HG03139 (cell line): Measurements from ENCODE around the gene BRD3OS.
"Not testable (repeated sequence)": the region's sequence is repeated elsewhere in the genome, so short reads cannot be mapped to it uniquely, and the experiment has no call there.

ENCODE experiments used
- ATAC-seq: cut with Tn5 transposase; IDR thresholded peaks from one replicate; pipeline ENCODE4 v1.9.1; 2021; ENCODE audit not compliant: unreplicated experiment

BRD3OS gene

GRCh38 chr9:133988771-133989170 is 36.5 kb upstream of the BRD3OS start:
- ATAC-seq, result not testable (repeated sequence)

- no peak for ATAC-seq
Measured at GRCh38 chr9:133989625-133990365, 35.5 kb upstream of the BRD3OS start.

DNA sequence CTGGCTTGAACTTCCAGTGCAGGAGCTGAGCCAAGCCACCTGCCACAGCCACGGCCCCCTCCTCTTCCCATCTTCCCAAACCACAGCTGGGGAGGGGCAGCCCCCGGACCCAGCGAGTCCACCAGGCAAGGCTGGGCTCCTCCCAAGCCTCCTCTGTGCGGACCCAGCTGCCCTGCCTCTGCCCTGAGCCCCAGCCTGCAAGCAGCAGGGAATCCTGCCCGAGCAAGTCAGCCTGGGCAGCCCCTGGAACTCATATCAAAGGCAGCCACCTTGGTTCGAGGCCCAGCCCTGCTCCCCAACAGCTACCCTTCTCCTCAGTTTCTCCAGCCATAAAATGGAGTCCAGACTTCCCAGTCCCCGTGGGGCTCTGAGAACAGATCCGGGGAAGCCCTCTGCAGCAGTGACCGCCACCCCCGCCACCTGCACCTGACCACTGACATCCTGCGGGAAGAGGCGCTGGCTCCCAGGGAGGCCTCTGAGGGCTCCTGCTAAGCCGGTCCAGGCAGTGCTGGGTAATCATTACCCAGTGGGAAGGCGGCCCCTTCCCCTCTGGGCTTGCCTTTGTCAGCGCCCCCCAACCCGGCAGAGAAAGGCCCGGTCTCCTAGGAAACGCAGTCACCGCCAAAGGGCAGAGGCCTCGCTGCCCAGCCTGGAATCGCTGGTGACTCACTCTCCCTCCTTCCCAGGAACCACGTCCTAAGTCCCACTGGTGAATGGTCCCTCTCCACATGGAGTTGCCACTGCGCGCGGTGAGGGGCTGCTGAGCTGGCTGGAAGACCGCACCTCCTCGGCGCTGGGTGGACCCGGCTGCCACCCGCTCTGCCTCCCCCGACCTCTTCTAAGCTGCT is 34.7 kb upstream of the BRD3OS start:
- ATAC-seq, result no peak

DNA sequence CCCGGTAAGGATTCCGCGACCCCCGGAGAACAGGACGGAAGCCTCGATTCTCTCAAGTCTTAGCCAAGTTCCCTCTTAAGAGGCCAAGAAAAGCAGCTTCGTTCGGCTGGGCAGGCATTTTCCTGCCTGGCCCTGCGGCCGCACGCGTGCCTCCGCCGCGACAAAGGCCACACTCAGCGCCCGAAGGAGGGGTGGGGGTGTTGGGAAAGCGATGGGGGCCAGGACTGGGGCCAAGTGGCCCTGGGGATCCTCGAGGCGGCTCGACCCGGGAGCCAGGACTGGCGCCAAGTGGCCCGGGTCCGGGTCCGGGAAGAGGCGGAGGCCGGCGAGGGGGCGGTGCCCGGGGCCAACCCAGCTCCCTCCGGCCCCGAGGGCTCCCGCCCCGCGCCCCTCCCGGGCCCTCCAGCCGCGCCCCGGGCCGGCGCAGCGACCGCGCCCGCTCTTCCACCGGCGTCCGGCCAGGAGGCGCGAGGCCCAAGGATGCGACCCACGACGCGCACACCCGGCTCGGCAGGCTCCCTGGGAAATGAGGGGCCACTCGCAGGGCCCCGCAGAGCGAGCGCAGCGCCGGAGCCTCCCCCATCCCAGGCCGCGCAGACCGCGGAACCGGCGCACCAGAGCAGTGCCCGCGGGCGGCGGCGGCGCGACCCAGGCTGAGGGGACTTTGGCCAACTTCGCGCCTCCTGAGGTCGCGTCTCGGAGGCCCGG is 33.9 kb upstream of the BRD3OS start:
- ATAC-seq, result no peak

DNA sequence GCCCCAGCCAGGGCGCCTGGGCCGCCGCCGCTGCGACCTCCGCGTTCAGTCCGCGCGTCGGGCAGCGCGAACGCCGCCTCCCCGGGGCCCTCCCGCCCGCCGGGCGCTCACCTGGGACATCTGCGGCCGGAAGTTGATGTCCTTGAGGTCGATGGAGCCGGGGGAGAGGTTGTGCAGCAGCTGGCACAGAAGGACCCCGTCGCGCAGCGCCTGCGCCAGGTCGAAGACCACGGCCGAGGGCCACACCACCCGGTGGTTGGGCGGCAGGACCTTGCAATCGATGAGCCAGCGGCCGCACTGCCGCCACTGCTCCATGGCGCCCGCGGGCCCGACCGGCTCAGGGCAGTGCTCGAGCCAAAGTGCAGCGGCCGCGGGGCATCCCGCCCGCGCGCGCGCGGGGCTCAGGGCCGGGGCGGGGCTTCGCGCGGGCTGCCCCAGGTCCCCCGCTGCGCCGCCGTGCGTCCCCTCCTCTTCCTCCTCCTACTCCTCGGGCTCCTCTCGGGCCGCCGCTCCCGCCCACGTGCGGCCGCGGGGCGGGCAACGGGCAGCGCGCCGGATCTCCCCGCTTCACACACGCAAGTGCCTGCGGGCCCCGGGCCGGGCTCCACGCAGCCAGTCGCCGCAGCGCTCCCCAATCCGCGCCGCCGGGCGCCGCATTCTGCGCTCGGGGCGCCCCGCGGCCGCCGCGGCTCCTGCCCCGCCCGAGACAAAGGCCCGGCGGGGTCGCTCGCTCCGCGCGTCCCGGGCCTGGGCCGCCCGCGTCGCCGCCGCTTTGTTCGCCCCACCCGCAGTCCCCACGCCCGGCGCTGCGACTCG is 33.1 kb upstream of the BRD3OS start, which contains the start of gene VAV2:
Gene VAV2, minus strand, starts transcription at position 361 of the 816 bp plus-strand sequence. Its CDS starts 46 bp downstream, at position 315.
- peak; percentile 44 for ATAC-seq

- ATAC-seq, result peak; percentile 38
Measured at GRCh38 chr9:133992780-133993634, 32.3 kb upstream of the BRD3OS start.

DNA sequence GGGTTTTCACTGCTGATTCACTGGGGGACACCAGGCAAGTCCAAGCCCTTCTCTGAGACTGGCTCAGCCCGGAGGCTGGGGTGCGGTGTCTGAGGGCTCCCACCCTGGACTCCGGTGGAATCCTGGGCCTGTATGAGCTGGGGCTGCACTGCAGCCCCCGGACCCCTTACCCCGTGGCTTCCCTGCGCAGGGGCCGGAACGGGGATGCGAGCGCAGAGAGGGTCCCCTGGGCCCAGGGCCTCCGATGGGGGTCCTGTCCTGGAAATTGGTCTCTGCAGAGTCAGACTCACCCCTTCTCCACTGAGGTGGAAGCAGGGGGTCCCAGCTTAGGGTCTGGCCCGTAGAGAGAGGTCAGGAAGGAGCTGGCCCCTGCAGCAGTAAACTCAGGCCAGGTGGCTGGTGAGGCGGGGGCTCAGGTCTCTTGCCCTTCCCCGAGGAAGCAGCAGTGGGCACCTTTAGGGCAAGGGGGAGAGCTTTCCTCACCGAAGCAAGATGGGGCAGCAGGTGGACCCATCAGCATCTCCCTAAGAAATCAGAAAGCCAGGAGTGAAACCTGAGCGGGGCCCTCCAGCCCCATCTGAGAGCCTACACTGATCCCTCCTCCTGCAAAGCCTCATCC is 31.5 kb upstream of the BRD3OS start:
- no peak for ATAC-seq

GRCh38 chr9:133994353-133995011 is 30.8 kb upstream of the BRD3OS start:
- ATAC-seq, result no peak

DNA sequence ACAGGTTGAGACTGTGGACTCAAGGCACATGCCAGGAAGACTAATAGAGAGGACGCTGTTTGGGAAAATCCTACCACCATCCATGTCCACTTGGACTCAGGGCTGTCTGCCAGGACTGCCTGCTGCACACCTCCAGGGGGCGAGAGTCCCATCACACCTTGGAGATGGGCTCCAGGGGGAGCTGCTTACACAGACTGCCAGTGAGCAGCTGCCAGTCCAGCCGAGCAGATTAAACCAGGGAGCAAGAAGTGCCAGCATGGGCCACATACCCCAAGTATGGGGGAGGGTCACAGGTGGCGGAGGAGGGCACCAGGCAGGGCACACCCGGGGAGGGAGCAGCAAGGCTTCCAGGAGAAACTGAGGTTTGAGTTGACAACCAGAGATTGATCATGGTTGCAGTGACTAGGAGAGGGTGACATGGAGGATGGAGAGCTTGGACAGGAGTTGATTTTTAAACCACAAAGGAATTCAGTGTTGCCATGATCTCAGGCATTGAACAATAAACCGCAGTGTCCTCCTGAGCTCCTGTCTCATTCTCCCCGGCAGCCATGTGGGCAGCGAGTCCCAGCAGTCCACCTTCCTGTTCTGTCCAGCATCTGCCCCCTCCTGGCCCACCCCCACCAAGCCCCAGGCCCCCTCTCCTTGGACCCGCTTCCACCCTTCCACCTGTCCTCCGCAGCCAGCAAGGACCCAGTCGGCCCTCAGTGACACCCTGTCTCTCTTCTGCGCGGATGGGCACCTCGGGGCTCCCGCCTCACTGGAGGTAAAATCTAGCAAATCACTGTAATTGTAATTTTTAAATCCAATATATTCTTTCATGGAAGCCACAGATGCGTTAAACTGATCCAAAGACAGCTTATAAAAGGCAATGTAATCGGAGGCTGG is 30.0 kb upstream of the BRD3OS start:
- no peak for ATAC-seq

DNA sequence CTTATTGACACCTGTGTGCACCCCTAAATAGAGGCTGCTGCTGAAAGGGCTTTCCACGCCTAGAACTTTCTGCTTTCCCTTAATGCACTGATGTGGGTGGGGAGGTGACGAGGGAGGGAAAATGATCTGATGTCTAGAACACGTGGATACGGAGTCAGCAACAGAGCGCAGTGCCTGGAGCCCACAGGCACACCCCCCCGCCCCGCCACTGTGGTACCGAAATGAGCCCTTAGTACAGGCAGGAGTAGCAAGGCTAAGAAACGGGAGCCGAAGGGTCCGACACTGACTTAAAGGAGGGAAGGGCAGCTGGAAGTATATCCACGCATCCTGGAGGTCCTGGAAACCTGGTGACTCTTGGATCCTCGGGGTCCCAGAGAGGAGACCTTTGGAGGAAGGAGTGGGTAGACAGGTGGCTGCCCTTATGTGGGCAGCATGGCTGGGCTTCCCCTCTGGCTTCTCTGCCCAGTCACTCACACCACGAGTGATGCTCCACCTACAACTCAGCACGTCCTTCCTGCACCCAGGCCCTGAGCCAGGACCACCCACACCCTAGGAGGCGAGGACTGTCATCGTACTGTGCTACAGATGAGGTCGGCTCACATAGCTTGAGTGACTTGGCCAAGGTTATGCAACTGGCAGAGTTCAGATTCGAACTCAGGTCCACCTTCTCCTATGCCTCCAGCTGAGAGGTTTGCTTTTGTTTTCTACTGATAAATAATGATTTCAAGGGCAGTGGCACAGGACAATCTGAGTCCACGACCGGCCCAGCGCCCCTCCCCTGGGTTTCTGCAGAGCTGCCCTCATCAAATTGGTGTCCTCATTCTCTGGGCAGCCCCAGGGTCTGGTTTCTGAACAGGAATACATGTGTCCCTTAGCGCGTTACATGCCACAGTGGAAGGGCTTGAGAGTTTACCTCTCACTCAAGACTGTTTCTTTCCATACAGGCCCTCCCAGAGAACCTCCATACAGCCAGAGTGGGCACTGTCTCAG is 28.5 kb upstream of the BRD3OS start:
- no peak for ATAC-seq

GRCh38 chr9:133997584-133997983 is 27.7 kb upstream of the BRD3OS start:
- ATAC-seq, result no peak

GRCh38 chr9:133998915-133999595 is 26.2 kb upstream of the BRD3OS start:
- ATAC-seq, result no peak

DNA sequence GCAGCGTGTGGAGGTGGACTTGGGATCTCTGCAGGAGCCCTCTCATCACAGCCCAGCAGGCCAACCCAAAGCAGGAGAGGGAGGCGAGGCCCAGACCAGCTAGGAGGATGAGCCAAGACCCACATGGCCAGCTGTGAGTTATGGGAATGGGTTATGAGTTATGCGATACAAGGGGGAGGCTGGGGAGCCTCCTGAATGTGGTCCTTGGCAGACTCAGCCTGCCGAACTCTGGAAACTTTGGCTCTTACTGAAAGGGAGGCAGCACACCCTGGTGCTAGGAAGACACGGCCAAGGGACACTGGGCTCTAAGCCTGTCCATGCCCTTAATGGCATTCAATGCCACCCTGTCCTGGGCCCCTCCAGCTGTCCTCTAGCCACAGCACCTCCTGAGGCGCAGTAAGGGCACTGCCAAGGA is 25.4 kb upstream of the BRD3OS start:
- no peak for ATAC-seq

DNA sequence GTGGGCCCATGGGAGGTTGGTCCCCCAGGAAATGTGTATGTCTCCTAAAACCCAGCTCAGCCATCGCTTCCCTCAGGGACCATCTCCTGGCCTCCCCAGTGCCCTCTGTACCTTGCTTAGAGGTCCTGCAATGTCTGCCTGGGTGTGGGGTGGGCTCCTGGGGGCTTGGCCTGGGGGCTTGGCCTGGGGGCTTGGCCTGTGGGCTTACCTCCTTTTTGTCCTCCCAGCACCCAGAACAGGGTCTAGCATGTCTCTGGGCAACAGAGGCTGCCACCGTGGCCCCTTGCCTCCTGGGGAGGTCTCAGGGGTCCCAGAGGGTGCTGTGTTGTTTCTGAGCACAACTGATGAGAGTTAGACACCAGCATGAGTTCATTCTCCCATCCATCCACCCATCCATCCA is 22.5 kb upstream of the BRD3OS start:
- no peak for ATAC-seq

DNA sequence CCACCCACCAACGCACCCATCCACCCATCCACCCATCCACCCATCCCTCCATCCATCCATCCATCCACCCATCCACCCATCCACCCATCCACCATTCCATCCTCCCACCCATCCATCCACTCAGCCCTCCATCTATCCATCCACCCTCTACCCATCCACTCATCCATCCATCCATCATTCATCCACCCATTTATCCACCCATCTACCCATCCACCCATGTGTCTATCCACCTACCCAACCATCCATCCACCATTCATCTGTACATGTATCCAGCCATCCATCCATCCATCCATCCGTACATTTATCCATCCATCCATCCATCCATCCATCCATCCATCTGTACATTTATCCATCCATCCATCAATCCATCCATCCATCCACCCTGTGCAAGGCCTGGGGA is 22.0 kb upstream of the BRD3OS start:
- ATAC-seq, result no peak
